ENCODE measurements around the gene TRAF1. TPM values are rescaled to one million over a fixed set of nuclear protein-coding genes. Genes with fewer than 3 reads are reported as not detected.

TRAF1 gene
- total RNA-seq, 4 donors from 2014 or later: 3.5 to 12.2 (median 7.5) TPM

DNA sequence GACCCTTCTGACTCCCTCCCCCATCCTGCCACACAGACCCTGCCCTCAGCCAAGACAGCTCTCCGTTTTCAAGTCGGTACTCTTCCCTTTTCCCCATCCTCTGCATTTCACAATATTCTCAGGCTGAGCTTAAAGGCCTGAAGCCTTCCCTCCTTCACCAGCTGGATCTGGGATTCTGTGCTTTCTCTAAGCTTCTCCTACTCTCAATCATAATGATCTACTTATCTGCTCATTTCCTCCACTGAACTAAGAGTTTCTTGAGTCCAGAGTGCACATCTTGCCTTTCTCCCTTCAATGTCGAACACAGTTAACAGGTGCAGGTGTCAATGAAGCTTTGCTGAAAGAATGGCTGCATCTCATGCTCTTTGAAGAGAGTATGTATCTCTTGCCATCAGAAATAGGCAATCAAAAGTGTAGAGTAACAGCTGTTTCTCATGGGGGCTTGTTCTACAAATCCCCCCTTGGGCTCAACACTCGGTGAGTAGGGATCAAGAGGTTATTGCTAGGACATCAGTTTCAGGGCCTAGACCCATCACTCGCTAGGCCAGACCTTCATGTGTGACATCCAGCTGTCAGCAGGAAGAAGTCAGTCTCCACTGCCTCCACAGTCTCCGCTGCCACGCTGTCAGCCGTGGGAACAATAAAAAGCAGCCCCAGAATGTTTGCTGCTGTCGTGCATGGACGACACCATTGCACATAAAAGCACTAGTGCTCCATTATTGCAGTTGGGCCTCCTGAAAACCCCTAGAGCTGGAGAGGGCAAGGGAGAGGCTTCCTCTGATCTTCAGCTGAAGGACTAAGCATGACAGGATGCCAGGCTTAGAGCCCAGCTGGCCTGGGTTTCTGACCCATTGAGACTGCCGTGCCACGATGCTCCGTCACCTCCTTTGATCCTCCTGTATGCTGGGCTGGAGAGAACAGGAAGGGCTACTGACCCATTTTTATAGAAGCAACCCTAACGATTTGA lies 23.7 kb downstream of the TRAF1 start:
- no peak overlapping the region for H3K4me3 ChIP-seq
- H3K9me3 ChIP-seq: no peaks in the 10 kb centered on the region
- 81% methylated on average over 14 of the region's 14 CpGs for WGBS
- no peaks in the 10 kb centered on the region for H3K4me1 ChIP-seq
- no peak for TF ChIP-seq POLR2AphosphoS5 (IDR thresholded peaks at IDR 0.05)
- TF ChIP-seq, protein P1, sequence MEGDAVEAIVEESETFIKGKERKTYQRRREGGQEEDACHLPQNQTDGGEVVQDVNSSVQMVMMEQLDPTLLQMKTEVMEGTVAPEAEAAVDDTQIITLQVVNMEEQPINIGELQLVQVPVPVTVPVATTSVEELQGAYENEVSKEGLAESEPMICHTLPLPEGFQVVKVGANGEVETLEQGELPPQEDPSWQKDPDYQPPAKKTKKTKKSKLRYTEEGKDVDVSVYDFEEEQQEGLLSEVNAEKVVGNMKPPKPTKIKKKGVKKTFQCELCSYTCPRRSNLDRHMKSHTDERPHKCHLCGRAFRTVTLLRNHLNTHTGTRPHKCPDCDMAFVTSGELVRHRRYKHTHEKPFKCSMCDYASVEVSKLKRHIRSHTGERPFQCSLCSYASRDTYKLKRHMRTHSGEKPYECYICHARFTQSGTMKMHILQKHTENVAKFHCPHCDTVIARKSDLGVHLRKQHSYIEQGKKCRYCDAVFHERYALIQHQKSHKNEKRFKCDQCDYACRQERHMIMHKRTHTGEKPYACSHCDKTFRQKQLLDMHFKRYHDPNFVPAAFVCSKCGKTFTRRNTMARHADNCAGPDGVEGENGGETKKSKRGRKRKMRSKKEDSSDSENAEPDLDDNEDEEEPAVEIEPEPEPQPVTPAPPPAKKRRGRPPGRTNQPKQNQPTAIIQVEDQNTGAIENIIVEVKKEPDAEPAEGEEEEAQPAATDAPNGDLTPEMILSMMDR (IDR thresholded peaks at IDR 0.05): no peak
- TF ChIP-seq EP300 (IDR thresholded peaks at IDR 0.05): no peak
- no peak for TF ChIP-seq POLR2A (IDR thresholded peaks at IDR 0.05)
- no peak overlapping the region for H3K27ac ChIP-seq
- no peak for DNase-seq (ENCODE audit: low spot score in 2 of 2)
- no peaks in the 10 kb centered on the region for H3K27me3 ChIP-seq
- peaks cover 5% of the 10 kb centered on the region for H3K36me3 ChIP-seq

DNA sequence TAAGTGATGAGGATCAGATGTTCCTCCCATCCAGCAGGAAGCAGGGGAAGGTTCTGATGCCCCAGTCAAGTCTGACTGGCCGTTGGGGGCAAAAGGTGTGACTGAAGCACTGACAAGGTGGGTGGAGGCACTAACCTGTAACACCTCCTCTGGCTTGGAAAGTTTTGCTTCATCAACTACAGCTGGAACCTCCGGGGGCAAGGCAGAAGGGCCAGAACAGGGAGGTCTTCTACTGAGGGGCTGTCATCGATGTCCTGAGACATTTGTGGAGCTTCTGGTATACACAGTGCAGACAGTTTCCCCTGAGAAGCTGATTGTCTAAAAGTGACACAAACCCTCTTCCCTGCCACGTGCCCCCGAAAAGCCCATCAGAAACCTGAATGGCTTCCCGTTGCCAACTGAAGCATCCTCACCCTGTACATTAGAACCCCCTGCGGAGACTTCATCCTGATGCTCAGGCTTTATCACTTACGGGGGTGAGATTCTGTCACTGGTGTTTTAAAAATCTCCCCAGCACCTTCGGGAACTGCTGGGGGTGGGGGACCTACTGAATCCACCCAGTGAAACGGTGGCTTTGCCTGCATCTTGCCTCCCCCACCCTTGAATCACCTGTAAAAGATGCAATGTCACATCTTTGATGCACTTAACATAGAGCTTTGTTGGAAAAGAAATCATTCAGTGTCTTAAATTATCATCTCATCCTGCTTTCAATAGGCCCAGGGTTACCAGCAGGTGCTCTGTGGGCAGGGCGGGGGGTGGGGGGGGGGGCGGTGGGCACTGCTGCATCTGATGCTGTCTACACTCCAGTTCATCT lies 24.6 kb downstream of the TRAF1 start:
- DNase-seq (ENCODE audit: low spot score in 2 of 2): no peak
- Histone ChIP-seq H3K36me3 (peaks cover 5% of the 10 kb centered on the region), H3K4me3 (no peak overlapping the region), H3K4me1 (peaks cover 6% of the 10 kb centered on the region), H3K9me3 (no peaks in the 10 kb centered on the region), H3K27ac (no peak overlapping the region), H3K27me3 (no peaks in the 10 kb centered on the region)
- TF ChIP-seq POLR2A (IDR thresholded peaks at IDR 0.05) (no peak), EP300 (IDR thresholded peaks at IDR 0.05) (no peak), POLR2AphosphoS5 (IDR thresholded peaks at IDR 0.05) (no peak)
- TF ChIP-seq, protein P1 (IDR thresholded peaks at IDR 0.05): no peak
- 83% methylated on average over 12 of the region's 12 CpGs for WGBS

DNA sequence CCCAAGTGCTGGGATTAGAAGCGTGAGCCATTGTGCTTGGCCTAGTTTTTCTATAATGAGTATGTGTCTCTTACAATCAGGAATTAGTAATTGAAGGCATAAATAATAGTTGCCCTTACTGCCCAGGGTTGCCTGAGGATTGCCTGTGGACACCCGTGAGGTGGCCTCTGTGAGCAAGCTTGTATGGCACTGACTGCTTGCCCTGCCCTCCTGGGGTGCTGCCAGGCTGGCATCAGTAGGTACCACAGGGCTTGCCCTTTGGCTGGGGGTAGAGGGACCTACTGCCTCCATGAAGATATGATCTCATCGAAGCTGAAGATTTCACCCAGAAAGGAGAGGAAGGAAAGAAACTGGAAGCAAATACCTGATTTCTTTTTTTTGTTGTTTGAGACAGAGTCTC lies 25.8 kb downstream of the TRAF1 start:
- Histone ChIP-seq H3K36me3 (peaks cover 5% of the 10 kb centered on the region), H3K27ac (no peak overlapping the region), H3K27me3 (no peaks in the 10 kb centered on the region), H3K9me3 (no peaks in the 10 kb centered on the region), H3K4me1 (peaks cover 7% of the 10 kb centered on the region), H3K4me3 (no peak overlapping the region)
- DNase-seq (ENCODE audit: low spot score in 2 of 2): no peak
- WGBS: 70% methylated on average over 3 of the region's 3 CpGs
- TF ChIP-seq EP300 (IDR thresholded peaks at IDR 0.05) (no peak), POLR2A (IDR thresholded peaks at IDR 0.05) (no peak), POLR2AphosphoS5 (IDR thresholded peaks at IDR 0.05) (no peak)
- TF ChIP-seq, protein P1 (IDR thresholded peaks at IDR 0.05): no peak

DNA sequence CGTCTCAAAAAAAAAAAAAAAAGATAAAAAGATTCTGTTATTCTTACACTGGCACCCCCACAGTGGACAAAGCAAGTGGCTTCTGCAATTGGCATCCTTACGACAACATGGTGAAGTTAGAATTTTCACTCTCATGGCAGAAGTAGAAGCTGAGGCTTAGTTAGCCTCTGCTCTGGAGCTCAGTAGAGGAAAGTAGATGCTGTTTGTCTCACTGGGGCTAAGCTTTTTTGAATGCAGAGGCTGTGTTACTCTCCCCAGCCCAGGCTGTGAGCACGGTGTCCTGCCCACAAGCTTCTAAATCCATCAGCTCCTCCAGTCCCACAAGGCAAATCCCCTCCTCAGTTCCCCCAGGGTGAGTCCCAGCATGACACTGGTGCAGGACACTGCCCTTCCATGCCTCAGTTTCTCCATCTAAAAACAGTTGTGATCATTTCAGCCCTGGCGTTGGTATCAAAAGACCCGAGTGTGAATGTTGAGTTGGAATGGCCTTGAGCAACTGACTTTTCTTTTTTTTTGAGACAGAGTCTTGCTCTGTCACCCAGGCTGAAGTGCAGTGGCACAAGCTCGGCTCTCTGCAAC lies 27.0 kb downstream of the TRAF1 start:
- TF ChIP-seq POLR2AphosphoS5 (IDR thresholded peaks at IDR 0.05) (no peak), POLR2A (IDR thresholded peaks at IDR 0.05) (no peak), EP300 (IDR thresholded peaks at IDR 0.05) (no peak)
- TF ChIP-seq, protein P1 (IDR thresholded peaks at IDR 0.05): no peak
- Histone ChIP-seq H3K27me3 (no peaks in the 10 kb centered on the region), H3K4me1 (peaks cover 15% of the 10 kb centered on the region), H3K27ac (no peak overlapping the region), H3K36me3 (peaks cover 5% of the 10 kb centered on the region), H3K9me3 (no peaks in the 10 kb centered on the region), H3K4me3 (no peak overlapping the region)
- DNase-seq (ENCODE audit: low spot score in 2 of 2): no peak
- 86% methylated on average over 6 of the region's 6 CpGs for WGBS

Measured in suprapubic skin (tissue), 4 donors.